NOMO-1 (cell line): ENCODE measurements around the gene CCIN.
"Not testable (repeated sequence)": the region's sequence is repeated elsewhere in the genome, so short reads cannot be mapped to it uniquely, and the experiment has no call there.

ENCODE experiments used
- DNase-seq, 2 experiments: peaks; one replicate each; lab custom pipeline; 2025; ENCODE audit not compliant: unreplicated experiment in 2 of 2; lab: John Stamatoyannopoulos, UW

CCIN gene

GRCh38 chr9:36169166-36169565 is at the start of gene CCIN:
Gene CCIN, plus strand, starts transcription at chr9:36169388. Its CDS starts 115 bp downstream, at chr9:36169503.
- DNase-seq = no peak

- no peak for DNase-seq
Measured at GRCh38 chr9:36119476-36119875, 49.7 kb upstream of the CCIN start.

DNA sequence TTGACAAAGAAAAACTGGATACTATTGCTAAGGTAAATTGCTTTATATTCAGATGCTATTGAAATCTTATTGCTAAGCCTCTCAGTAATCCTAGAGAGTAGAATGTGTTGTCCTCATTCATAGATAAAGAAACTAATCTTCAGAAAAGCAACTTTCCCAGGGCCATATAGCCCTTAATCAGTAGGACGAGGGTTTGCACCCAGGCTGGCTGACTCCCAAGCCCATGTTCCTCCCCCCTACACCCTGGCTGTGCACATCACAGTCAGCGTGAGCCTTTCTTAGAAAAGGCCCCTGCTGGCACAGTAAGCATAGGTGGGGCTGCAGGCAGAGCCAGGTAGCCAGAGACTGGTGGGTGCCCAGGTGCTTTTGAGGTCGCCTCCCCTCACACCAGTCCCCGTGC is 48.5 kb upstream of the CCIN start:
- no peak for DNase-seq

GRCh38 chr9:36121971-36122370 is 47.2 kb upstream of the CCIN start:
- DNase-seq = no peak

DNA sequence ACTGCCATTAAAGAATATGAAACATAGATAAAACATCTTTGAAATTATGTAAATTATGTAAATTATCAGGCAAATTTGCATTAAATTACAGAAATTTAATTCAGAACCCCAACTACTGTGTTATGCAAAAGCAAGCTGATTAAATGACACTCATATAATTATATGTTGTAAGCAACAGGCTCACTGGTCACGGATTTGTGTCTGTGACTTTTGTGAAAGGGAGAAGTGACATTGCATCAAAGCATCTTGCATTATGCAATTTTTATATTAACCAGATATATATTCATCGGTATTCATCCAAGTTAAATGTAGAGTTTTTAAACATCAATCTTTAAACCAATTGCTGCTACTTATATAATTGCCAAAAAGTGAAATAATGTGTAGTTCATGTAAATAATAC is 45.7 kb upstream of the CCIN start:
- DNase-seq = peak; percentile 44 to 94

- DNase-seq = no peak
Measured at GRCh38 chr9:36125062-36125855, 43.9 kb upstream of the CCIN start.

- DNase-seq = no peak
Measured at GRCh38 chr9:36126016-36126730, 43.0 kb upstream of the CCIN start.

- DNase-seq = peak; percentile 90 to 97
Measured at GRCh38 chr9:36127652-36128244, 41.4 kb upstream of the CCIN start.

GRCh38 chr9:36128349-36128748 is 40.8 kb upstream of the CCIN start:
- peak; percentile 81 to 84 for DNase-seq

- no peak for DNase-seq
Measured at GRCh38 chr9:36129139-36129538, 40.0 kb upstream of the CCIN start.

DNA sequence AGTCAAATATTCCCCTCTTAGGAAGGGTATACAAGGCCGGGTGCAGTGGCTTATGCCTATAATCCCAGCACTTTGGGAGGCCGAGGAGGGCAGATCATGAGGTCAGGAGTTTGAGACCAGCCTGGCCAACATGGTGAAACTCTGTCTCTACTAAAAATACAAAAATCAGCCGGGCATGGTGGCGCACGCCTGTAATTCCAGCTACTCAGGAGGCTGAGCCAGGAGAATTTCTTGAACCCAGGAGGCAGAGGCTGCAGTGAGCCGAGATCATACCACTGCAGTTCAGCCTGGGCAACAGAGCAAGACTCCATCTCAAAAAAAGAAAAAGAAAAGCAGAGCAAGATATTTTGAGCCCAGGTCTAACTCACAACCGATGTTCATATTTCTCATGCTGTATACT is 37.5 kb upstream of the CCIN start:
- DNase-seq = not testable (repeated sequence)

DNA sequence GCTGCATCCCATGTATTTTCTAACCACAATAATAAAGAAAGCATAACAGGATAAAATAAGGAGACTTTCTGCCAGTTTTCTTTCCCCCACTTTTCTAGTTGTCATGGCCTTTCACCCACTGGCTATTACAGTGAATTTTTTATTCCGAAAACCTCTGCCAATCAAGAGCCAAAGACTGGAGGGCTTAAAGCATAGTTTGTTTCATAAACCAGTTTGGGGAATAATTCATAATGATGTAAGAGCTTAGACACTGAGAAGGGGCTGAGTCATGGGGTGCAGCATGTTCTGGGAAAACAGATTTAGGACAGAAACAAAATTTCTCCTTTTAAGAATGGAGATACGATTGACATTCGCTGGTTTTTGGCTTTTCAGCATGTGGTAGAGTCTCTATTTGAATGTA is 37.1 kb upstream of the CCIN start:
- DNase-seq = no peak

DNA sequence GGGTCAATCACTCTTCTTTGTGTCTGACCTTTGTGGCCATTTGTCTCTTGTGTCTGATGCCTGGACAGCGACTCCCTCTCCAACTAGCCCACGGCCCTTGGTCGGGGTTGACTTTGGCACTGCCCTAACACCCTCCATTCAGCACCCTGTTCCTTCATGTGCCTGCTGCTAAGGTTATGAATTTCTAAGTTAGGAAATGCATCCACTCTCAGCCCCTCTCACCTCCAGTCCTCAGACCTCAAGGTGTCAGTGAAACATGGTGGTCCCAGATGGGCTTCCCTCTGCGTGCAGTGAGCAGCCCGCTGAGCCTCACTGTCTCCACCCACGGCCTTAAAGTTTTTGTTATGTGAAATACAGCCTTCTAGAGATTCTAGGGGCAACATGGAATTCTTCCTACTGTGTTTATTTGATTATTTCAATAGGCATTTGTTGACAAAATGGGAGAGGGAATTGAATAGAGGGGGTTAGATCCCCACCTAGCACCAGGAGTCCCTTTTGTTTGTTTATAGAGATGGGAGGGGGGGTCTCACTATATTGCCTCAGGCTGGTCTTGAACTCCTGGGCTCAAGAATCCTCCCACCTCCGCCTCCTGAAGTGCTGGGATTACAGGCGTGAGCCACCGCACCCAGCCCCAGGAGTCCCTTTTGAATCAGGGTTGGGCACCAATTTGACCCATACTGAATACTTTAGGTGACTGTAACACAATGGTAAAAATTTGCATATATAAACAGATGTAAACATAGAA is 34.3 kb upstream of the CCIN start:
- DNase-seq = no peak

- DNase-seq = no peak
Measured at GRCh38 chr9:36135741-36136271, 33.4 kb upstream of the CCIN start.

DNA sequence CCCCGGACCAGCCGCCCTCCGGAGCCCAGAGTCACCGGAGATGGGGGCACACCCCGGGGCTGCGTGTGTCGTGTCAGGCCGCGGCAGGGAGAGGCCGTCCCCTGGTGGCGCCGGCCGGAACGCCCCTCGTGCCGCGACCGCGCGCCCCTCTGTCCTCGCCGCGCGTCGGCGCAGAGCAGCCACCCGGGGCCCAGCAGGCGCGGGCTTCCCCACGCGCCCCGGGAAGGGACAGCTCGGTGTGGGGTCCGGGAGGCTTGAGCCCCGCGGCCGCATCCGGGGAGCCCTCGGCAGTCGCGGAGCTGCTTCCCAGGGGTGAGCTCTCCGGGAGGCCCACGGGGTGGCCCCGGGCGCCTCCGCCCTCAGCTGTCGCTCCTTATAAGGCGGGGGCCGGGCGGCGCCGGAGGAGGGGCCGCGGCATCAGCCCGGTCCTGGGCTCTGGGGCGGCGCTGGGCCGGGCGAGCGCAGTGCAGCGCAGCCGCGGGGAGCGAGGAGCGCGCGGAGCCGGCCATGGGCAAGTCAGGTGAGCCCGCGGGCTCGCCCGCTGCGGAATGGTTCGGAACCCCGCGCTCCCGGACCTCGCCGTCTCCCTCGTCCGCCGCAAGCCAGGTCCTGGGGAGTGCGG is 32.8 kb upstream of the CCIN start, which contains the start of gene GLIPR2:
Gene GLIPR2 (plus strand): TSS at position 462 of the 622 bp plus-strand sequence. CDS start 46 bp downstream, at position 508.
- DNase-seq = peak; percentile 82 to 91

- DNase-seq = no peak
Measured at GRCh38 chr9:36136894-36137391, 32.2 kb upstream of the CCIN start.

- no peak for DNase-seq
Measured at GRCh38 chr9:36137392-36138004, 31.7 kb upstream of the CCIN start.

- no peak for DNase-seq
Measured at GRCh38 chr9:36138496-36138895, 30.7 kb upstream of the CCIN start.

DNA sequence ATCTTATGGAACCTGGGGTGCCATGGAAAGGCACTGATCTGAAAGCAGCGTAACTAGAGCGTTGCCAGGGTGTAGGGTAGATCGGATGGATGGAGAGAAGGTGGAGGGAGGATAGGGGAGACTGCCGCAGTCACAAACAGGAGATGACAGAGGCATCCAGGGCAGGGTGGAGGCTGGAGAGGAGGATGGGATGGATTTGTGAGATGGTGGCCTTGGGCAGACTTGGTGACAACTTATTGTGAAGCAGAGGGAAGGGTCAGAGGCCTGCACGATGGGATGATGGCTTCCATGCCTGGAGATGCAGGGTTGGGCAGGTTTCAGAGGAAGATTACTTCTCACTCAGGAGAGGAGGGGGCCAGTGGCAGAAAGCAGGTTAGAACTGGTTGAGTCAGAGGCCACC is 30.3 kb upstream of the CCIN start:
- DNase-seq = no peak
